Bronchial epithelial cell (primary cell): ENCODE results near the gene COPRS. TPM values are rescaled to one million over a fixed set of nuclear protein-coding genes. Genes with fewer than 3 reads are reported as not detected.

Source experiments
- DNase-seq: peaks from one replicate; pipeline ENCODE4 v3.0.0-alpha.2; 2010; ENCODE audit warnings: low read depth
- FAIRE-seq: peaks from 2 replicates; lab custom pipeline; 2011; peaks lifted over from hg19 to GRCh38; lab: Jason Lieb, UNC
- H3K27me3 ChIP-seq: 2 replicates; pipeline ENCODE4 v1.5.1; 2011; ENCODE audit warnings: low read length; ENCODE audit not compliant: control insufficient read depth, insufficient read depth
- H3K36me3 ChIP-seq: 2 replicates; pipeline ENCODE4 v1.5.1; 2011; ENCODE audit warnings: low read length; ENCODE audit not compliant: control insufficient read depth, insufficient read depth
- H3K4me3 ChIP-seq: 2 replicates; pipeline ENCODE4 v1.5.1; 2011; ENCODE audit warnings: mild to moderate bottlenecking, low read depth, low read length, control low read depth
- CTCF ChIP-seq: IDR thresholded peaks from 2 replicates; pipeline ENCODE4 v1.5.1; 2011; ENCODE audit warnings: mild to moderate bottlenecking, moderate library complexity, low read length, control low read depth, inconsistent platforms; ENCODE audit not compliant: insufficient read depth, severe bottlenecking
- total RNA-seq: library from RNA; depleted of rRNA; stranded (reverse); fragments of >200 nt; gene quantifications from 2 replicates; pipeline ENCODE4 v1.2.1, GENCODE V29; 2014

The COPRS gene
- 43.0 and 78.7 TPM in 2 replicates for total RNA-seq

- DNase-seq = peak; percentile 43
- FAIRE-seq = no peak
Observed at GRCh38 chr17:31858642-31859486, at the start of gene COPRS. COPRS (minus strand) TSS chr17:31859244; CDS start chr17:31859199, 45 bp downstream.

GRCh38 chr17:31908386-31908785 lies 49.3 kb upstream of the COPRS start:
- no peak for TF ChIP-seq CTCF
- H3K4me3 ChIP-seq = no peak overlapping the region
- no peak for FAIRE-seq

More at GRCh38 chr17:31858642-31859486, at the start of gene COPRS:
- TF ChIP-seq CTCF = no peak
- Histone ChIP-seq H3K4me3 (peak within 1 kb of the TSS; percentile 66), H3K27me3 (no peaks in the 10 kb centered on the region), H3K36me3 (peaks cover 7% of the 10 kb centered on the region)

GRCh38 chr17:31907342-31907962 lies 48.4 kb upstream of the COPRS start:
- no peak for TF ChIP-seq CTCF
- no peaks in the 10 kb centered on the region for H3K27me3 ChIP-seq
- no peak overlapping the region for H3K4me3 ChIP-seq
- DNase-seq (peak; percentile 18), FAIRE-seq (no peak)
- no peaks in the 10 kb centered on the region for H3K36me3 ChIP-seq

More at GRCh38 chr17:31908386-31908785, 49.3 kb upstream of the COPRS start:
- no peak for DNase-seq
- Histone ChIP-seq H3K36me3 (no peaks in the 10 kb centered on the region), H3K27me3 (no peaks in the 10 kb centered on the region)

- TF ChIP-seq CTCF = no peak
- Histone ChIP-seq H3K27me3 (no peaks in the 10 kb centered on the region), H3K36me3 (peaks cover 6% of the 10 kb centered on the region), H3K4me3 (no peak overlapping the region)
- DNase-seq = no peak
- no peak for FAIRE-seq
Observed at GRCh38 chr17:31903401-31903800, 44.4 kb upstream of the COPRS start.

- DNase-seq (no peak), FAIRE-seq (no peak)
- Histone ChIP-seq H3K27me3 (no peaks in the 10 kb centered on the region), H3K36me3 (peaks cover 6% of the 10 kb centered on the region), H3K4me3 (no peak overlapping the region)
- no peak for TF ChIP-seq CTCF
Observed at GRCh38 chr17:31902693-31903092, 43.6 kb upstream of the COPRS start.
